Keratinocyte (primary cell): ENCODE results near the gene VAT1L. TPM values are rescaled to one million over a fixed set of nuclear protein-coding genes. Genes with fewer than 3 reads are reported as not detected.

Experiments used
- DNase-seq: peaks from one replicate; pipeline ENCODE4 v3.0.0-alpha.2; 2011; ENCODE audit warnings: low read depth, missing footprints, low spot score
- FAIRE-seq: peaks from 2 replicates; lab custom pipeline; 2011; peaks lifted over from hg19 to GRCh38; lab: Jason Lieb, UNC
- H2AFZ ChIP-seq: 2 replicates; pipeline ENCODE4 v1.6.0; 2012; ENCODE audit warnings: low read length, control low read depth, inconsistent platforms; ENCODE audit not compliant: control insufficient read depth
- H3K27ac ChIP-seq: 2 replicates; pipeline ENCODE4 v1.5.1; 2011; ENCODE audit warnings: low read length; ENCODE audit not compliant: control insufficient read depth, insufficient read depth
- H3K27me3 ChIP-seq: 3 replicates; pipeline ENCODE4 v1.6.0; 2011; ENCODE audit warnings: low read length; ENCODE audit not compliant: control insufficient read depth, insufficient read depth; ENCODE audit errors: extremely low read depth
- H3K36me3 ChIP-seq, 2 experiments: 2 replicates in 1 of 2; 3 replicates in 1 of 2; pipeline ENCODE4 v1.5.1; 2011; ENCODE audit warnings: low read length in 2 of 2, mild to moderate bottlenecking in 1 of 2; ENCODE audit not compliant: control insufficient read depth in 2 of 2, insufficient read depth in 2 of 2; ENCODE audit errors: extremely low read depth in 1 of 2
- H3K4me1 ChIP-seq: 3 replicates; pipeline ENCODE4 v1.5.1; 2011; ENCODE audit warnings: low read length; ENCODE audit not compliant: control insufficient read depth, insufficient read depth; ENCODE audit errors: extremely low read depth
- H3K4me2 ChIP-seq: 3 replicates; pipeline ENCODE4 v1.6.0; 2011; ENCODE audit warnings: low read depth, low read length; ENCODE audit not compliant: control insufficient read depth, insufficient read depth; ENCODE audit errors: extremely low read depth
- H3K4me3 ChIP-seq, 3 experiments: fragments of 200-600 bp in 1 of 3; sonication (generic) in 1 of 3; 2 replicates in 2 of 3; 3 replicates in 1 of 3; pipeline ENCODE4 v1.5.1; 2011 to 2016; ENCODE audit warnings: low read length in 3 of 3, mild to moderate bottlenecking in 3 of 3, control low read depth in 2 of 3, inconsistent platforms in 1 of 3, low read depth in 1 of 3, mixed read lengths in 1 of 3, mixed run types in 1 of 3, moderate library complexity in 1 of 3; ENCODE audit not compliant: control insufficient read depth in 2 of 3, insufficient read depth in 2 of 3; ENCODE audit errors: extremely low read depth in 1 of 3
- H3K79me2 ChIP-seq: 2 replicates; pipeline ENCODE4 v1.6.0; 2012; ENCODE audit warnings: low read length; ENCODE audit not compliant: control insufficient read depth, insufficient read depth
- H3K9ac ChIP-seq: 3 replicates; pipeline ENCODE4 v1.6.0; 2011; ENCODE audit warnings: low read length; ENCODE audit not compliant: control insufficient read depth, insufficient read depth; ENCODE audit errors: extremely low read depth
- H3K9me1 ChIP-seq: 3 replicates; pipeline ENCODE4 v1.6.0; 2011; ENCODE audit warnings: low read length; ENCODE audit not compliant: control insufficient read depth, insufficient read depth; ENCODE audit errors: extremely low read depth
- H3K9me3 ChIP-seq: 2 replicates; pipeline ENCODE4 v1.5.1; 2012; ENCODE audit warnings: low read depth, low read length; ENCODE audit not compliant: control insufficient read depth
- H4K20me1 ChIP-seq: 3 replicates; pipeline ENCODE4 v1.6.0; 2011; ENCODE audit warnings: low read length; ENCODE audit not compliant: control insufficient read depth, insufficient read depth; ENCODE audit errors: extremely low read depth
- CTCF ChIP-seq, 3 experiments: IDR thresholded peaks in 1 of 3; conservative IDR thresholded peaks in 1 of 3; optimal IDR thresholded peaks in 1 of 3; 2 replicates in 2 of 3; 3 replicates in 1 of 3; pipeline versions ENCODE3 to v1.5.1; 2011; ENCODE audit warnings: low read length in 3 of 3, mild to moderate bottlenecking in 3 of 3, moderate library complexity in 2 of 3, control low read depth in 1 of 3, inconsistent platforms in 1 of 3; ENCODE audit not compliant: insufficient read depth in 2 of 3; ENCODE audit errors: extremely low read depth in 1 of 3
- EZH2 ChIP-seq: IDR thresholded peaks from one replicate; pipeline ENCODE4 v1.6.1; 2012; ENCODE audit warnings: inconsistent platforms, mild to moderate bottlenecking, low read length, moderate library complexity
- dilution Hi-C: fragments of 300-500 bp; cut with MboI; formaldehyde crosslinking; loops from one replicate; pipeline ENCODE4 v1.7.0; 2020; ENCODE audit warnings: low sequenced_read_pairs; ENCODE audit not compliant: extremely low pct_ligation_motif_present
- polyA plus RNA-seq, 5 experiments: library from polyadenylated mRNA; depleted of rRNA in 3 of 5; stranded (reverse) in 3 of 5; stranded (forward) in 1 of 5; unstranded in 1 of 5; fragments of >200 nt; gene quantifications; 1 replicate in 1 of 5; 2 replicates in 3 of 5; 3 replicates in 1 of 5; pipeline versions ENCODE4 v1.2.1 to v1.2.3, GENCODE V29; 2011 to 2012; ENCODE audit warnings: missing spikeins in 2 of 5, low read depth in 1 of 5, low replicate concordance in 1 of 5

VAT1L gene
- polyA plus RNA-seq, 1 donor (not counting 4 experiments of a cell fraction or from before 2014, with no cell fraction given) = not detected

GRCh38 chr16:77767826-77768225 is 20.5 kb upstream of the VAT1L start:
- no peaks in the 10 kb centered on the region for H3K27me3 ChIP-seq
- FAIRE-seq = no peak
- H4K20me1 ChIP-seq = no peaks in the 10 kb centered on the region
- H3K4me1 ChIP-seq = no peaks in the 10 kb centered on the region
- no peak overlapping the region for H2AFZ ChIP-seq
- dilution Hi-C loops = no loop called here
- no peaks in the 10 kb centered on the region for H3K9me3 ChIP-seq
- H3K9me1 ChIP-seq = no peaks in the 10 kb centered on the region
- no peaks in the 10 kb centered on the region for H3K79me2 ChIP-seq
- no peak overlapping the region for H3K4me3 ChIP-seq
- H3K36me3 ChIP-seq = no peaks in the 10 kb centered on the region
- H3K4me2 ChIP-seq = no peak overlapping the region
- no peak for TF ChIP-seq CTCF (optimal IDR thresholded peaks at IDR 0.05 in 1 of 3, IDR thresholded peaks at IDR 0.05 in 1 of 3, conservative IDR thresholded peaks at IDR 0.05 in 1 of 3; ENCODE audit: extremely low read depth in 1 of 3, insufficient read depth in 2 of 3, low read length in 3 of 3)
- TF ChIP-seq EZH2 = no peak
- H3K27ac ChIP-seq = no peak overlapping the region
- DNase-seq = no peak
- no peak overlapping the region for H3K9ac ChIP-seq

- H2AFZ ChIP-seq = no peak overlapping the region
- dilution Hi-C loops = no loop called here
- H3K36me3 ChIP-seq = no peaks in the 10 kb centered on the region
- H3K9me3 ChIP-seq = no peaks in the 10 kb centered on the region
- DNase-seq (no peak), FAIRE-seq (no peak)
- H3K4me2 ChIP-seq = no peak overlapping the region
- TF ChIP-seq CTCF (optimal IDR thresholded peaks at IDR 0.05 in 1 of 3, IDR thresholded peaks at IDR 0.05 in 1 of 3, conservative IDR thresholded peaks at IDR 0.05 in 1 of 3; ENCODE audit: extremely low read depth in 1 of 3, insufficient read depth in 2 of 3, low read length in 3 of 3) = no peak
- H3K27ac ChIP-seq = no peak overlapping the region
- H3K9ac ChIP-seq = no peak overlapping the region
- H3K4me3 ChIP-seq = no peak overlapping the region
- no peaks in the 10 kb centered on the region for H3K27me3 ChIP-seq
- H3K4me1 ChIP-seq = peaks cover 4% of the 10 kb centered on the region
- H3K9me1 ChIP-seq = no peaks in the 10 kb centered on the region
- no peaks in the 10 kb centered on the region for H3K79me2 ChIP-seq
- H4K20me1 ChIP-seq = no peaks in the 10 kb centered on the region
Measured at GRCh38 chr16:77775911-77776909, 12.2 kb upstream of the VAT1L start.
